ENCODE results near the gene REEP5.

GRCh38 chr5:112869948-112870347, 52.1 kb downstream of the REEP5 start:
- TF ChIP-seq, protein P1, sequence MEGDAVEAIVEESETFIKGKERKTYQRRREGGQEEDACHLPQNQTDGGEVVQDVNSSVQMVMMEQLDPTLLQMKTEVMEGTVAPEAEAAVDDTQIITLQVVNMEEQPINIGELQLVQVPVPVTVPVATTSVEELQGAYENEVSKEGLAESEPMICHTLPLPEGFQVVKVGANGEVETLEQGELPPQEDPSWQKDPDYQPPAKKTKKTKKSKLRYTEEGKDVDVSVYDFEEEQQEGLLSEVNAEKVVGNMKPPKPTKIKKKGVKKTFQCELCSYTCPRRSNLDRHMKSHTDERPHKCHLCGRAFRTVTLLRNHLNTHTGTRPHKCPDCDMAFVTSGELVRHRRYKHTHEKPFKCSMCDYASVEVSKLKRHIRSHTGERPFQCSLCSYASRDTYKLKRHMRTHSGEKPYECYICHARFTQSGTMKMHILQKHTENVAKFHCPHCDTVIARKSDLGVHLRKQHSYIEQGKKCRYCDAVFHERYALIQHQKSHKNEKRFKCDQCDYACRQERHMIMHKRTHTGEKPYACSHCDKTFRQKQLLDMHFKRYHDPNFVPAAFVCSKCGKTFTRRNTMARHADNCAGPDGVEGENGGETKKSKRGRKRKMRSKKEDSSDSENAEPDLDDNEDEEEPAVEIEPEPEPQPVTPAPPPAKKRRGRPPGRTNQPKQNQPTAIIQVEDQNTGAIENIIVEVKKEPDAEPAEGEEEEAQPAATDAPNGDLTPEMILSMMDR (IDR thresholded peaks at IDR 0.05) = no peak
- TF ChIP-seq EZH2 (IDR thresholded peaks at IDR 0.05) (no peak), EZH2phosphoT487 (IDR thresholded peaks at IDR 0.05) (no peak)

Data from neural progenitor cell (in vitro differentiated cells).